Chondrocyte (in vitro differentiated cells): ENCODE results near the gene CREB3L2. TPM values are rescaled to one million over a fixed set of nuclear protein-coding genes. Genes with fewer than 3 reads are reported as not detected.

Experiments
- DNase-seq: peaks from one replicate; pipeline ENCODE4 v3.0.0; 2021; ENCODE audit warnings: mixed read lengths, low spot score
- H3K27ac Mint-ChIP-seq: one replicate; pipeline ENCODE4 v1.8.0; 2021; ENCODE audit warnings: mild to moderate bottlenecking, moderate library complexity, mixed read lengths; ENCODE audit not compliant: unreplicated experiment
- H3K27me3 Mint-ChIP-seq: 2 replicates; pipeline ENCODE4 v1.8.0; 2021; ENCODE audit warnings: low read depth, mixed read lengths
- H3K36me3 Mint-ChIP-seq: 2 replicates; pipeline ENCODE4 v1.8.0; 2021; ENCODE audit warnings: low read depth, mixed read lengths
- H3K4me1 Mint-ChIP-seq: 2 replicates; pipeline ENCODE4 v1.8.0; 2021; ENCODE audit warnings: low read depth, mild to moderate bottlenecking, mixed read lengths
- H3K4me3 Mint-ChIP-seq: one replicate; pipeline ENCODE4 v1.8.0; 2021; ENCODE audit warnings: mild to moderate bottlenecking, moderate library complexity, mixed read lengths; ENCODE audit not compliant: unreplicated experiment
- H3K9me3 Mint-ChIP-seq: 2 replicates; pipeline ENCODE4 v1.8.0; 2021; ENCODE audit warnings: low read depth, mixed read lengths
- CTCF ChIP-seq: fragments of 200-600 bp; sonication (generic); IDR thresholded peaks from 2 replicates; pipeline ENCODE4 v1.5.0; 2021; ENCODE audit warnings: antibody characterized with exemption, mild to moderate bottlenecking, moderate library complexity
- total RNA-seq: library from RNA; stranded (reverse); gene quantifications from 3 replicates; pipeline ENCODE4 v1.2.1, GENCODE V29; 2021

Gene CREB3L2
- total RNA-seq, 1 donor from 2014 or later = 217 TPM

- peak overlapping the region; percentile 19 for H3K27ac Mint-ChIP-seq
- no peak for DNase-seq
- H3K9me3 Mint-ChIP-seq = peaks cover 12% of the 10 kb centered on the region
- peaks cover 25% of the 10 kb centered on the region for H3K4me1 Mint-ChIP-seq
- H3K36me3 Mint-ChIP-seq = peaks cover 32% of the 10 kb centered on the region
- no peak for TF ChIP-seq CTCF
- H3K27me3 Mint-ChIP-seq = no peaks in the 10 kb centered on the region
- no peak overlapping the region for H3K4me3 Mint-ChIP-seq
Measured at GRCh38 chr7:137828456-137828855, 173.4 kb downstream of the CREB3L2 start.

GRCh38 chr7:137825489-137825888, 176.4 kb downstream of the CREB3L2 start:
- Mint-ChIP-seq H3K4me3 (no peak overlapping the region), H3K27ac (no peak overlapping the region), H3K27me3 (no peaks in the 10 kb centered on the region), H3K4me1 (peaks cover 45% of the 10 kb centered on the region), H3K36me3 (peaks cover 15% of the 10 kb centered on the region), H3K9me3 (no peaks in the 10 kb centered on the region)
- DNase-seq = no peak
- no peak for TF ChIP-seq CTCF

Other genes with a start within 250 kb of the CREB3L2 start
- 15.3 to 52.4 TPM (median 17.0 TPM) in 3 replicates for gene DGKI, start 155.1 kb downstream of the CREB3L2 start, total RNA-seq
- not detected in 3 replicates for gene AKR1D1, start 74.4 kb upstream of the CREB3L2 start, total RNA-seq